ENCODE measurements around the gene PDXP. TPM values are rescaled to one million over a fixed set of nuclear protein-coding genes. Genes with fewer than 3 reads are reported as not detected.
A peak's percentile ranks its signal among the peaks of the same experiment; 100 is the strongest.

The PDXP gene
- total and polyA plus RNA-seq, 5 donors, result 18.6 to 21.7 (median 21.0) TPM

- intact Hi-C loops (cut with DNase I), result no loop called here
- no peak for DNase-seq
- Histone ChIP-seq H3K4me1 (ENCODE audit: control insufficient read depth, insufficient read depth, low read length) (peaks cover 14% of the 10 kb centered on the region), H3K9me3 (ENCODE audit: control insufficient read depth, low read length) (no peaks in the 10 kb centered on the region), H3K4me3 (ENCODE audit: low read length) (no peak overlapping the region), H3K27ac (ENCODE audit: low read length) (peak overlapping the region; percentile 57), H3K27me3 (ENCODE audit: control insufficient read depth, insufficient read depth) (no peaks in the 10 kb centered on the region)
- 77% methylated on average over 5 of the region's 5 CpGs for WGBS
- no peak for ATAC-seq
These were observed 3.5 kb downstream of the PDXP start for GRCh38 chr22:37662039-37662438.

- Histone ChIP-seq H3K27ac (ENCODE audit: low read length) (no peak overlapping the region), H3K4me3 (ENCODE audit: low read length) (no peak overlapping the region), H3K9me3 (ENCODE audit: control insufficient read depth, low read length) (no peaks in the 10 kb centered on the region), H3K4me1 (ENCODE audit: control insufficient read depth, insufficient read depth, low read length) (peaks cover 14% of the 10 kb centered on the region), H3K27me3 (ENCODE audit: control insufficient read depth, insufficient read depth) (no peaks in the 10 kb centered on the region)
- 69% methylated on average over 16 of the region's 16 CpGs for WGBS
- ATAC-seq (no peak), DNase-seq (peak in 1 of 3 donors; percentile 47)
- intact Hi-C loops (cut with DNase I), result no loop called here
These were observed 5.1 kb downstream of the PDXP start for GRCh38 chr22:37663521-37664140.

- intact Hi-C loops (cut with DNase I), result no loop called here
- 39% methylated on average over 16 of the region's 16 CpGs for WGBS
- H3K27ac ChIP-seq (ENCODE audit: low read length), result peak overlapping the region; percentile 12
- DNase-seq (peak in 1 of 3 donors; percentile 75), ATAC-seq (peak; percentile 45 to 64)
- no peaks in the 10 kb centered on the region for H3K9me3 ChIP-seq (ENCODE audit: control insufficient read depth, low read length)
- H3K4me1 ChIP-seq (ENCODE audit: control insufficient read depth, insufficient read depth, low read length), result peaks cover 13% of the 10 kb centered on the region
- H3K27me3 ChIP-seq (ENCODE audit: control insufficient read depth, insufficient read depth), result no peaks in the 10 kb centered on the region
- no peak overlapping the region for H3K4me3 ChIP-seq (ENCODE audit: low read length)
These were observed 6.0 kb downstream of the PDXP start for GRCh38 chr22:37664249-37665101.

GRCh38 chr22:37665487-37665886, 7.0 kb downstream of the PDXP start:
- no peak overlapping the region for H3K4me3 ChIP-seq (ENCODE audit: low read length)
- WGBS, result 90% methylated on average over 24 of the region's 24 CpGs
- no peak for ATAC-seq
- intact Hi-C loops (cut with DNase I), result no loop called here
- no peak for DNase-seq
- H3K4me1 ChIP-seq (ENCODE audit: control insufficient read depth, insufficient read depth, low read length), result peaks cover 6% of the 10 kb centered on the region
- H3K9me3 ChIP-seq (ENCODE audit: control insufficient read depth, low read length), result no peaks in the 10 kb centered on the region
- no peak overlapping the region for H3K27ac ChIP-seq (ENCODE audit: low read length)
- H3K27me3 ChIP-seq (ENCODE audit: control insufficient read depth, insufficient read depth), result no peaks in the 10 kb centered on the region

- H3K4me3 ChIP-seq (ENCODE audit: low read length), result no peak overlapping the region
- ATAC-seq (no peak), DNase-seq (no peak)
- intact Hi-C loops (cut with DNase I), result no loop called here
- no peaks in the 10 kb centered on the region for H3K9me3 ChIP-seq (ENCODE audit: control insufficient read depth, low read length)
- 86% methylated on average over 6 of the region's 6 CpGs for WGBS
- H3K27ac ChIP-seq (ENCODE audit: low read length), result no peak overlapping the region
- peaks cover 2% of the 10 kb centered on the region for H3K4me1 ChIP-seq (ENCODE audit: control insufficient read depth, insufficient read depth, low read length)
- H3K27me3 ChIP-seq (ENCODE audit: control insufficient read depth, insufficient read depth), result no peaks in the 10 kb centered on the region
These were observed 11.1 kb downstream of the PDXP start for GRCh38 chr22:37669586-37669985.

GRCh38 chr22:37672206-37672919, 13.8 kb downstream of the PDXP start:
- DNase-seq (no peak), ATAC-seq (no peak)
- no peaks in the 10 kb centered on the region for H3K9me3 ChIP-seq (ENCODE audit: control insufficient read depth, low read length)
- H3K4me3 ChIP-seq (ENCODE audit: low read length), result no peak overlapping the region
- H3K27ac ChIP-seq (ENCODE audit: low read length), result no peak overlapping the region
- intact Hi-C loops (cut with DNase I), result no loop called here
- H3K27me3 ChIP-seq (ENCODE audit: control insufficient read depth, insufficient read depth), result no peaks in the 10 kb centered on the region
- WGBS, result 75% methylated on average over 15 of the region's 15 CpGs
- peaks cover 3% of the 10 kb centered on the region for H3K4me1 ChIP-seq (ENCODE audit: control insufficient read depth, insufficient read depth, low read length)

GRCh38 chr22:37672920-37673455, 14.5 kb downstream of the PDXP start:
- intact Hi-C loops (cut with DNase I), result no loop called here

GRCh38 chr22:37674248-37674647, 15.7 kb downstream of the PDXP start:
- Histone ChIP-seq H3K4me1 (ENCODE audit: control insufficient read depth, insufficient read depth, low read length) (peaks cover 4% of the 10 kb centered on the region), H3K27ac (ENCODE audit: low read length) (peak overlapping the region; percentile 37), H3K27me3 (ENCODE audit: control insufficient read depth, insufficient read depth) (no peaks in the 10 kb centered on the region), H3K4me3 (ENCODE audit: low read length) (no peak overlapping the region), H3K9me3 (ENCODE audit: control insufficient read depth, low read length) (no peaks in the 10 kb centered on the region)
- 87% methylated on average over 12 of the region's 12 CpGs for WGBS
- DNase-seq, result no peak
- intact Hi-C loops (cut with DNase I), result no loop called here
- no peak for ATAC-seq

More at GRCh38 chr22:37672920-37673455, 14.5 kb downstream of the PDXP start:
- Histone ChIP-seq H3K4me3 (ENCODE audit: low read length) (no peak overlapping the region), H3K27me3 (ENCODE audit: control insufficient read depth, insufficient read depth) (no peaks in the 10 kb centered on the region), H3K4me1 (ENCODE audit: control insufficient read depth, insufficient read depth, low read length) (peaks cover 4% of the 10 kb centered on the region), H3K27ac (ENCODE audit: low read length) (no peak overlapping the region), H3K9me3 (ENCODE audit: control insufficient read depth, low read length) (no peaks in the 10 kb centered on the region)
- ATAC-seq, result no peak
- no peak for DNase-seq
- 78% methylated on average over 11 of the region's 11 CpGs for WGBS

- DNase-seq (peak; percentile 97 to 99 (median 98)), ATAC-seq (peak; percentile 91 to 92)
- H3K9me3 ChIP-seq (ENCODE audit: control insufficient read depth, low read length), result no peaks in the 10 kb centered on the region
- peaks cover 4% of the 10 kb centered on the region for H3K4me1 ChIP-seq (ENCODE audit: control insufficient read depth, insufficient read depth, low read length)
- peak within 1 kb of the TSS; percentile 91 for H3K4me3 ChIP-seq (ENCODE audit: low read length)
- no peaks in the 10 kb centered on the region for H3K27me3 ChIP-seq (ENCODE audit: control insufficient read depth, insufficient read depth)
- peak within 1 kb of the TSS; percentile 98 for H3K27ac ChIP-seq (ENCODE audit: low read length)
- intact Hi-C loops (cut with DNase I), result no loop called here
- WGBS, result 3% methylated on average over 34 of the region's 34 CpGs
These were observed 16.7 kb downstream of the PDXP start, which contains the start of gene LGALS1 for GRCh38 chr22:37674951-37675929. TSS of gene LGALS1 (plus strand) at chr22:37675636. CDS start at chr22:37675703, 67 bp downstream.
